GM19193 (cell line): ENCODE measurements around the gene CIT.

Experiments
- POLR2A ChIP-seq: IDR thresholded peaks from 4 replicates; pipeline ENCODE4 v1.6.1; 2011; ENCODE audit not compliant: insufficient read depth, insufficient read length; ENCODE audit errors: extremely low read depth

Gene CIT

DNA sequence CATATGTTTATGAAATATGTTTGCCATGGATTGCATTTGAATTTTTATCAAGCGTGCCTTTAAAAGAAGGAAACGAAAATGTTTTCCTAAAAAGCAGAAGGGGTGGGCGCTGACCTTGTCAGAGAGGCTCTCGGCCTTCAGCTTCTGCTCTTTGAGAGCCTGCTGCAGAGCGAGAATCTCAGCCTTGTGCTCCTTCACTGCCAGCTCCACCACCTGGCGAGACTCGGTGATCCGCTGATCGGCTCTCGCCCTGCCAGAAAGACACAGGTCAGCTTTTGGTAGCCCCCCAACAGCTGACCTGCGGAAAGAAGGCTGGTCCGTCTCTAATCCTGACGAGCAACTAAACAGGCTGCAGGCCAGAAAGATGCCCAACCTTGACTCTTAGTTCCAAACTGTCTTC is 146.7 kb downstream of the CIT start:
- no peak for TF ChIP-seq POLR2A

- TF ChIP-seq POLR2A, result no peak
These were observed 147.2 kb downstream of the CIT start for GRCh38 chr12:119729871-119730270.

GRCh38 chr12:119728444-119728745 is 148.7 kb downstream of the CIT start:
- no peak for TF ChIP-seq POLR2A

- TF ChIP-seq POLR2A, result no peak
These were observed 149.3 kb downstream of the CIT start for GRCh38 chr12:119727600-119728443.

DNA sequence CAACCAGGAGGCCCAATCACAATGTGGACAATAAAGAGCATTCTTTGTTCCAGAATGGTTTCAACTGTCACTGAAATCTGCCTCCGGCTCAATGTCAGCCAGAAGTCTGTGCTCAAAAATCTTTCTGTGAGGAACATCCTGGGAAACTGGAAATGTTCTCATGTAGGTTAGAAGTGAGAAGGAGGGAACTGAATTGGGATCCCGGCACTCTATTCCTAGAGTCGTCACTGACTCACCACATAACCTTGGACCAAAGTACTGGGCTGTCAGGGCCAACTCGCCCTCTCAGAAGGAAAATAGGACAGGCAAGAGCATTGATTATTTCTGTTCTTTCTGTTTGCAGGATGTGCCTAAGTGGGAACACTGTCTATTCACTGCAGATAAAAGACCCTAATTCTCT is 151.6 kb downstream of the CIT start:
- no peak for TF ChIP-seq POLR2A

GRCh38 chr12:119721306-119721705 is 155.8 kb downstream of the CIT start:
- TF ChIP-seq POLR2A, result no peak

DNA sequence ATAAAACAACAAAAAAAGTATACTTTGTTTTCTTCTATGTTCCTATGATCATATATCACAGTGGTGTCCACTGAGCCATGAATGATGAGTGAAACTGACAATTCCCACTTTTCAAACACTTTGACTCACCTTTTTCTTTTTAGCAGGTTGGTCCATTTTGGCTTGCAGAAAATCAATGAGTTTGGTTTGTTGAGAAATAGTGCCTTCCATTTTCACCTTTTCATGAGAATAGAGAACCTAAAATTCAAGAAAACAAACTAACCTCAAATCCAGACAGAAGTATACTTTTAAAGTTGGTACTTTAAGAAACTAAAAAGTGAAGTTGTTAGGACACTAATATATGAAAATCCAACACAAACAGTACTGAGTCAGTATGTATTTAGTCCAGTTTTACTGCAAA is 156.8 kb downstream of the CIT start:
- TF ChIP-seq POLR2A, result no peak

- no peak for TF ChIP-seq POLR2A
These were observed 159.0 kb downstream of the CIT start for GRCh38 chr12:119718141-119718540.

GRCh38 chr12:119715268-119715620 is 161.9 kb downstream of the CIT start:
- no peak for TF ChIP-seq POLR2A

DNA sequence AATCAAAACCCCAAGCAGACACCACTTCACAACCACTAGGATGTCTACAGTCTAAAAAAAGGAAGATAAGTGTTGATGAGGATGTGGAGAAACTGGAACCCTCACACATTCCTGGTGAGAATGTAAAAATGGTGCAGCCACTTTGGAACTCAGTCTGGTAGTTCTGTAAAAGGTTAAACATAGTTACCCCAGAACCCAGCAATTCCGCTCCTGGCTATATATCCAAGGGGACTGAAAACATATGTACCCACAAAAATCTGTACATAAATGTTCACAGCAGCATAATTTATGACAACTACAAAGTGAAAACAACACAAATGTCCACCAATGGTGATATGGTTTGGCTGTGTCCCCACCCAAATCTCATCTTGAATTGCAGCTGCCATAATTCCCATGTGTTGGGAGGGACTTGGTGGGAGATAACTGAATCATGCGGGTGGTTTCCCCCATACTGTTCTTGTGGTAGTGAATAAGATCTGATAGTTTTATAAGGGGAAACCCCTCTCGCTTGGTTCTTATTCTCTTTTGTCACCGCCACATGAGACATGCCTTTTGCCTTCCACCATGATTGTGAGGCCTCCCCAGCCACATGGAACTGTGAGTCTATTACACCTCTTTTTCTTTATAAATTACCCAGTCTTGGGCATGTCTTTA is 162.4 kb downstream of the CIT start:
- TF ChIP-seq POLR2A, result no peak

DNA sequence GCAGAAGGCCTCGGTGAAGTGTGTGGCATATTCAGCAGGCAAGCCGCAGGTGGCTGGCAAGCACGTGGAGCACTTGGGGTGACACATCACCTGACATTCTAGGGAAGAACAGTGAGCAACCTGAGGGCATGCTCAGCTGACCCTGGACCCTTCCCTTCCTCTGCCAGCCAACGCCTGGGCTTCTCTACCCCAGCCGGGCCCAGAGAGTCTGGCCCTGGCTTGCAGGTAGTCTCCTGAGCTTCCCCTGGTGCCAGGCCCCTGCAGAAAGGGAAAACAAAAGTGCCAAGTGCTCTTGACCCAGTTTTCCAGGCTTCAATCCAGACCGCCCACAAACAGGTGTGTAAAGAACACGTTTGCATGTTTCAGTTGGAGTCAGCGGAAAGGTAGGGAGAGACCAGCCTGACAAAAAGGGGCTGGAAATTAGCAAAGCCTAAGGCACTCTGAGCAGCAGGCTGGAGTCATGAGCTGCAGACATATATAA is 163.5 kb downstream of the CIT start:
- TF ChIP-seq POLR2A, result no peak

- no peak for TF ChIP-seq POLR2A
These were observed 164.4 kb downstream of the CIT start for GRCh38 chr12:119712721-119713120.

- no peak for TF ChIP-seq POLR2A
These were observed 165.4 kb downstream of the CIT start for GRCh38 chr12:119711693-119712092.

DNA sequence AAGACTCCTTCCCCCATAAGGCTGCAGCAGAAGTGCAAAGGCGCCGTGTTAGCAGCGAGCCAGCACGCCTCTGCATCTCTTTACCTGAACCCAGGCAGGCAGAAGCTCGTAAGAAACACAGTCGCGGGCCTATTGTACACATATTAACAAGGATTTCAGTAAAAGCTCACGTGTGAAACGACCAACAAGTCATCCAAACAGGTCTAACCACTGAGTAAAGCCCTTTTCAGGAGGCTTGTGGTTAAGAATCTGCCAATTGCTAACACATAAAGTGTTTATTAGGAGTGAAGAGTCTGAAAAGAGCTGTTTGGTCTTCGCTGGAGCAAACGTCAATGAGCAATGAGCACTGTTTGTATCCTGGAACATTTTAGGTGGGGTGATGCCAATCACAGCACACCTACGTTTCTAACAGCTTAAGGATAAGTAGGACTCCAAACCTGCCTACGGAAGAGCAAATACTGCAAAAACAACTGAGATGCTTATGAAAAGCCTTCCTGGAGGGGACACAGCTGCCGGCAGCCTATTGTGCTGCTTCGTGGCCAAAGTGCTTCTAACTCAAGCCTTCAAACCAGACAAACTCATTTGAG is 166.1 kb downstream of the CIT start:
- no peak for TF ChIP-seq POLR2A

GRCh38 chr12:119710374-119710964 is 166.7 kb downstream of the CIT start:
- no peak for TF ChIP-seq POLR2A

GRCh38 chr12:119705182-119705581 is 171.9 kb downstream of the CIT start:
- TF ChIP-seq POLR2A, result no peak
